HG02938 (cell line): Measurements from ENCODE around the gene PALLD.
"Not testable (repeated sequence)": the region's sequence is repeated elsewhere in the genome, so short reads cannot be mapped to it uniquely, and the experiment has no call there.

Experiments used
- ATAC-seq: cut with Tn5 transposase; IDR thresholded peaks from one replicate; pipeline ENCODE4 v1.9.1; 2021; ENCODE audit warnings: mild to moderate bottlenecking, moderate library complexity; ENCODE audit not compliant: unreplicated experiment

PALLD gene

GRCh38 chr4:168496834-168497233, at the start of gene PALLD:
Gene PALLD (plus strand): TSS chr4:168497052.
- ATAC-seq: no peak

GRCh38 chr4:168449063-168449462, 47.8 kb upstream of the PALLD start:
- ATAC-seq: not testable (repeated sequence)

GRCh38 chr4:168449719-168450452, 47.0 kb upstream of the PALLD start:
- no peak for ATAC-seq

GRCh38 chr4:168451331-168451730, 45.5 kb upstream of the PALLD start:
- peak; percentile 19 for ATAC-seq

GRCh38 chr4:168451744-168452390, 45.0 kb upstream of the PALLD start:
- peak; percentile 74 for ATAC-seq

- ATAC-seq: no peak
Observed at GRCh38 chr4:168453146-168453545, 43.7 kb upstream of the PALLD start.

GRCh38 chr4:168458256-168458655, 38.6 kb upstream of the PALLD start:
- not testable (repeated sequence) for ATAC-seq

GRCh38 chr4:168461821-168462220, 35.0 kb upstream of the PALLD start:
- ATAC-seq: no peak

GRCh38 chr4:168472920-168473319, 23.9 kb upstream of the PALLD start:
- no peak for ATAC-seq

- no peak for ATAC-seq
Observed at GRCh38 chr4:168474660-168475320, 22.1 kb upstream of the PALLD start.

- ATAC-seq: no peak
Observed at GRCh38 chr4:168475745-168476144, 21.1 kb upstream of the PALLD start.

- ATAC-seq: no peak
Observed at GRCh38 chr4:168478868-168479267, 18.0 kb upstream of the PALLD start.

GRCh38 chr4:168480931-168481611, 15.8 kb upstream of the PALLD start:
- ATAC-seq: peak; percentile 39

- no peak for ATAC-seq
Observed at GRCh38 chr4:168483811-168484210, 13.0 kb upstream of the PALLD start.

- no peak for ATAC-seq
Observed at GRCh38 chr4:168484626-168485025, 12.2 kb upstream of the PALLD start.

GRCh38 chr4:168485156-168485910, 11.5 kb upstream of the PALLD start:
- ATAC-seq: no peak

- ATAC-seq: no peak
Observed at GRCh38 chr4:168486912-168487281, 10.0 kb upstream of the PALLD start.

GRCh38 chr4:168487282-168488035, 9.4 kb upstream of the PALLD start:
- no peak for ATAC-seq

GRCh38 chr4:168488869-168489274, 8.0 kb upstream of the PALLD start:
- no peak for ATAC-seq

GRCh38 chr4:168489616-168490015, 7.2 kb upstream of the PALLD start:
- ATAC-seq: no peak
